ENCODE data around the gene NEK4. TPM values are rescaled to one million over a fixed set of nuclear protein-coding genes. Genes with fewer than 3 reads are reported as not detected.

The NEK4 gene
- polyA plus RNA-seq, 1 experiment = 14.4 TPM

DNA sequence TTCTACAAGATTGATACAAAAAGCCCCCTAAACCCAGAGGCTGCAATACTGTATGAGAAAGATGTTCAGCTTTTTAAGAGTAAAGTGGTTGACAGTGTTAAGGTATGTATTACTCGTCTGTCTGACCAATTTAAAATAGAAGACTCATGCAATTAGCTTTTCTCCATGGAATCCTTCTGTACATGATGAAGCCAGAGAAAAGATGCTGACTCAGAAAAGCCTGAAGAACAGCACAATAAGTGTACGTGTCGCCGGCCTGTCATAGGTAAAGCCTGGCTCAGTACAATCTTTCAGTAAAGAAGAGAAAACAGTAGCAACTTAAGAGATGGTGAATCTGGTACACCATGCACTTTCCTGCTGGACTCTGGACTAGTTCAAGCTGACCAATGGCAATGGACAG lies 16.4 kb downstream of the NEK4 start:
- no peaks in the 10 kb centered on the region for H3K27me3 ChIP-seq (ENCODE audit: control insufficient read depth, insufficient read depth, low read length)
- no peak for DNase-seq (ENCODE audit: low read depth, low spot score)
- no peaks in the 10 kb centered on the region for H3K9me3 ChIP-seq (ENCODE audit: control insufficient read depth, insufficient read depth, low read length)
- no peak for TF ChIP-seq CTCF (IDR thresholded peaks at IDR 0.05; ENCODE audit: low read depth, low read length)
- ChIA-PET CTCF (no interaction called here), POLR2A (no interaction called here)
- H3K27ac ChIP-seq (ENCODE audit: low read depth, low read length) = no peak overlapping the region
- no peak overlapping the region for H3K4me3 ChIP-seq (ENCODE audit: low read depth, low read length)

DNA sequence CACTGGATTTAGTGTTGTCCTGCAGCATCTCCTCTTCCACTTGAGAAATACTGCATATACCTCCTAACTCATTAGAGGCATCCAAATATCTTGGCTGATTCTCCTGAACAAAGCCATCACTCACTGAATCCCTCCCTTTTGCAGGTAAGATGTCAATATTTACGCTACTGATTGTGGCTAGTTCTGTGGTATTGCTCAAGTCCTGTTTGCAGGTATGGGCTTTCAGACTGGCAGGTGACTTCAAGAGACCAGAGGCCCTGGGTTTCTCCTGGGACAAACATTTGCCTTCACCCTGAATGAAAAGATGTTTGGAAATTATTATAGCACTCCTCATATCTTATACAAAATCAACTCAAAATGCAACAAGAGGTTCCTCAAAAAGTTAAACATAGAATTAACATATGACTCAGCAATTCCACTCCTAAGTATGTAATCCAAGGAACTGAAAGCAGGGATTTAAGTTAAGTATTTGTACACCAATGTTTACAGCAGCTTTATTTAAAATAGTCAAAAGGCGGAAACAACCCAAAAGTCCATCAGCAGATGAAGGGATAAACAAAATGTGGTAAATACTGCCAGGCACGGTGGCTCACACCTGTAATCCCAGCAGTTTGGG lies 18.6 kb downstream of the NEK4 start:
- no peak for TF ChIP-seq CTCF (IDR thresholded peaks at IDR 0.05; ENCODE audit: low read depth, low read length)
- Histone ChIP-seq H3K9me3 (ENCODE audit: control insufficient read depth, insufficient read depth, low read length) (no peaks in the 10 kb centered on the region), H3K4me3 (ENCODE audit: low read depth, low read length) (no peak overlapping the region), H3K27ac (ENCODE audit: low read depth, low read length) (peak overlapping the region; percentile 71), H3K27me3 (ENCODE audit: control insufficient read depth, insufficient read depth, low read length) (no peaks in the 10 kb centered on the region)
- CTCF ChIA-PET = no interaction called here
- POLR2A ChIA-PET = no interaction called here
- no peak for DNase-seq (ENCODE audit: low read depth, low spot score)

DNA sequence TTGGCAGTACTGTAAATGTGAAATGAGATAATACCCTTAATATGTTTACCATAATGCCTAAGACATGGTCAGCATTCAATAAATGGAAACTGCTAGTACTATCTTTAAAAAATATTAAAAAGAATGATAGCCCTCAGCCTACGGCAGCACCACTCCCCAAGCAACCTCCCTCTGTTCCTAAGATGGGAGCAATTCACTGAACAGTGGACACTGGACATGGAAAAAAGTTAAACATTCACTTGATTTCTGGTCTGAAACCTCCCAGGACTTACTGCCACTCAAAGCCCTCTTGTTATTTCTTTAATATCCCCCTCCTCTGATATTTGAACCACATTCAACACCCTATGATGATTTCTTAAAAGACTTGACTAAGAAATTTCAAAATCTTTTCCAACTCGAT lies 27.0 kb downstream of the NEK4 start:
- CTCF ChIA-PET = interaction anchor here (0.7 to 1.4 kb wide), 6 partner anchors 33 to 329 kb away, joined by 3 to 5 read pairs (median 4); no protein-coding TSS in a partner anchor
- Histone ChIP-seq H3K9me3 (ENCODE audit: control insufficient read depth, insufficient read depth, low read length) (no peaks in the 10 kb centered on the region), H3K4me3 (ENCODE audit: low read depth, low read length) (no peak overlapping the region), H3K27me3 (ENCODE audit: control insufficient read depth, insufficient read depth, low read length) (no peaks in the 10 kb centered on the region), H3K27ac (ENCODE audit: low read depth, low read length) (no peak overlapping the region)
- no peak for DNase-seq (ENCODE audit: low read depth, low spot score)
- no peak for TF ChIP-seq CTCF (IDR thresholded peaks at IDR 0.05; ENCODE audit: low read depth, low read length)
- POLR2A ChIA-PET = no interaction called here

DNA sequence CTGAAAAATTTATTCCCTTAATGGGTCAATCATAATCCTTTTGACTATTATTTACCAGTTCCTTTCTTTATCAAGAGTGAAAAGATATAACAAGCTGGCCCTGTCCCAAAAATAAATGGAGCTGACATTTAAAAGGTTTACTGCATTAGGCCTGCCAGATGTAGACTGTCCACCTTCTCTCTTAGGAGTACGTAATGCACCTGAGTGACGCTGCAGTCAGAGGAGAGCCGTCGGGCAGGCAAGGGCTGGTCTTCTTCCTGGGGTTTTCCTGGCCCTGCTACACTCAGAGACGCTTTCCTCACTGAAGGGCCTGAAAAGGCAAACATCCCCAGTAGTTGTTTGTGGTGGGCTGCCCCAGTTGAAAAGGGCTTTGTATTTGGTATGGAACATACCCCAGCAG lies 27.6 kb downstream of the NEK4 start:
- Histone ChIP-seq H3K9me3 (ENCODE audit: control insufficient read depth, insufficient read depth, low read length) (no peaks in the 10 kb centered on the region), H3K4me3 (ENCODE audit: low read depth, low read length) (no peak overlapping the region), H3K27me3 (ENCODE audit: control insufficient read depth, insufficient read depth, low read length) (no peaks in the 10 kb centered on the region), H3K27ac (ENCODE audit: low read depth, low read length) (no peak overlapping the region)
- no peak for TF ChIP-seq CTCF (IDR thresholded peaks at IDR 0.05; ENCODE audit: low read depth, low read length)
- no peak for DNase-seq (ENCODE audit: low read depth, low spot score)
- POLR2A ChIA-PET = no interaction called here
- CTCF ChIA-PET = interaction anchor here (0.7 to 1.5 kb wide), 7 partner anchors 32 to 329 kb away, joined by 3 to 5 read pairs (median 4); no protein-coding TSS in a partner anchor

GRCh38 chr3:52742418-52743041 lies 28.2 kb downstream of the NEK4 start:
- H3K4me3 ChIP-seq (ENCODE audit: low read depth, low read length) = no peak overlapping the region
- H3K27ac ChIP-seq (ENCODE audit: low read depth, low read length) = no peak overlapping the region
- POLR2A ChIA-PET = no interaction called here
- CTCF ChIA-PET = interaction anchor here (0.6 to 3.6 kb wide), 12 partner anchors 18 to 427 kb away, joined by 3 to 23 read pairs (median 4); no protein-coding TSS in a partner anchor
- DNase-seq (ENCODE audit: low read depth, low spot score) = no peak
- TF ChIP-seq CTCF (IDR thresholded peaks at IDR 0.05; ENCODE audit: low read depth, low read length) = peak; percentile 71
- H3K27me3 ChIP-seq (ENCODE audit: control insufficient read depth, insufficient read depth, low read length) = no peaks in the 10 kb centered on the region
- H3K9me3 ChIP-seq (ENCODE audit: control insufficient read depth, insufficient read depth, low read length) = no peaks in the 10 kb centered on the region
